Activated T-cell treated with anti-CD3 and anti-CD28 coated beads, Interleukin-2, amount 50 U/mL, for 72 hours (primary cell): ENCODE results near the gene LPCAT4. TPM values are rescaled to one million over a fixed set of nuclear protein-coding genes. Genes with fewer than 3 reads are reported as not detected.

Experiments
- ATAC-seq, 2 donors: fragments of 150-1000 bp; cut with Tn5 transposase; replicated peaks in 1 of 2; 2 replicates each; pipeline ENCODE4 v1.10.0; 2021; ENCODE audit warnings: moderate library complexity in 2 of 2, mild to moderate bottlenecking in 1 of 2
- DNase-seq, 2 donors: peaks; one replicate each; pipeline ENCODE4 v3.0.0; 2021 to 2022; ENCODE audit warnings: mixed read lengths in 1 of 2
- H3K27ac Mint-ChIP-seq: one replicate; pipeline ENCODE4 v1.8.0; 2022; ENCODE audit warnings: mild to moderate bottlenecking, moderate library complexity, mixed read lengths
- H3K27me3 Mint-ChIP-seq: one replicate; pipeline ENCODE4 v1.8.0; 2022; ENCODE audit warnings: low read depth, mixed read lengths
- H3K36me3 Mint-ChIP-seq, 2 donors: one replicate each; pipeline ENCODE4 v1.8.0; 2022; ENCODE audit warnings: mixed read lengths in 2 of 2, mild to moderate bottlenecking in 1 of 2; ENCODE audit not compliant: insufficient read depth in 2 of 2
- H3K4me1 Mint-ChIP-seq: one replicate; pipeline ENCODE4 v1.8.0; 2022; ENCODE audit warnings: low read depth, mixed read lengths
- H3K4me3 Mint-ChIP-seq, 2 donors: one replicate each; pipeline ENCODE4 v1.8.0; 2022; ENCODE audit warnings: mild to moderate bottlenecking in 2 of 2, mixed read lengths in 2 of 2, moderate library complexity in 2 of 2
- H3K9me3 Mint-ChIP-seq, 2 donors: one replicate each; pipeline ENCODE4 v1.8.0; 2022; ENCODE audit warnings: mixed read lengths in 2 of 2
- total RNA-seq, 2 donors: library from RNA; stranded (reverse); gene quantifications; one replicate each; pipeline ENCODE4 v1.2.3, GENCODE V29; 2022

Gene LPCAT4
- total RNA-seq, 2 donors from 2014 or later, result 33.8 to 38.3 TPM

- no peaks in the 10 kb centered on the region for H3K9me3 Mint-ChIP-seq
- peaks cover 67% of the 10 kb centered on the region for H3K4me1 Mint-ChIP-seq
- no peaks in the 10 kb centered on the region for H3K27me3 Mint-ChIP-seq
- ATAC-seq (no peak), DNase-seq (no peak)
- H3K36me3 Mint-ChIP-seq, result peaks cover 0 to 2% of the 10 kb centered on the region in 2 donors
- H3K4me3 Mint-ChIP-seq, result peak overlapping the region in 1 of 2 donors; percentile 40
- H3K27ac Mint-ChIP-seq, result peak overlapping the region; percentile 72
Observed at GRCh38 chr15:34324933-34325332, 42.1 kb downstream of the LPCAT4 start.

GRCh38 chr15:34323217-34323616, 43.8 kb downstream of the LPCAT4 start:
- ATAC-seq, result no peak
- peak overlapping the region; percentile 79 for H3K27ac Mint-ChIP-seq
- DNase-seq, result no peak
- H3K36me3 Mint-ChIP-seq, result peaks cover 0 to 3% of the 10 kb centered on the region in 2 donors
- no peak overlapping the region for H3K4me3 Mint-ChIP-seq
- H3K27me3 Mint-ChIP-seq, result no peaks in the 10 kb centered on the region
- H3K4me1 Mint-ChIP-seq, result peaks cover 65% of the 10 kb centered on the region
- no peaks in the 10 kb centered on the region for H3K9me3 Mint-ChIP-seq

GRCh38 chr15:34318277-34319079, 48.5 kb downstream of the LPCAT4 start:
- ATAC-seq, result peak; percentile 80 to 81
- peak overlapping the region; percentile 90 to 96 for H3K4me3 Mint-ChIP-seq
- H3K4me1 Mint-ChIP-seq, result peaks cover 70% of the 10 kb centered on the region
- peak; percentile 27 to 29 for DNase-seq
- H3K36me3 Mint-ChIP-seq, result peaks cover 3 to 6% of the 10 kb centered on the region in 2 donors
- H3K9me3 Mint-ChIP-seq, result no peaks in the 10 kb centered on the region
- H3K27me3 Mint-ChIP-seq, result no peaks in the 10 kb centered on the region
- peak overlapping the region; percentile 99 for H3K27ac Mint-ChIP-seq

GRCh38 chr15:34314491-34315490, 52.2 kb downstream of the LPCAT4 start:
- Mint-ChIP-seq H3K27me3 (no peaks in the 10 kb centered on the region), H3K4me3 (peak overlapping the region; percentile 27 to 32), H3K9me3 (no peaks in the 10 kb centered on the region), H3K4me1 (peaks cover 64% of the 10 kb centered on the region), H3K36me3 (peaks cover 6 to 8% of the 10 kb centered on the region in 2 donors), H3K27ac (peak overlapping the region; percentile 54)
- DNase-seq (no peak), ATAC-seq (no peak)

GRCh38 chr15:34311563-34311962, 55.4 kb downstream of the LPCAT4 start:
- DNase-seq (no peak), ATAC-seq (no peak)
- Mint-ChIP-seq H3K36me3 (peaks cover 6 to 13% of the 10 kb centered on the region in 2 donors), H3K4me3 (no peak overlapping the region), H3K27ac (no peak overlapping the region), H3K9me3 (no peaks in the 10 kb centered on the region), H3K4me1 (peaks cover 55% of the 10 kb centered on the region), H3K27me3 (no peaks in the 10 kb centered on the region)

Other genes starting within 250 kb of the LPCAT4 start
- 10 to 100 TPM; 39.2 to 41.3 TPM for gene KATNBL1, start 157.1 kb downstream of the LPCAT4 start, total RNA-seq
- gene EMC4, start 142.2 kb downstream of the LPCAT4 start, total RNA-seq, result 10 to 100 TPM; 74.6 to 85.0 TPM
- gene SLC12A6, start 29.4 kb downstream of the LPCAT4 start, total RNA-seq, result 10 to 100 TPM; 25.0 to 31.3 TPM
- 100 to 1,000 TPM; 126 to 158 TPM for gene NOP10, start 24.1 kb downstream of the LPCAT4 start, total RNA-seq
- gene NUTM1, start 23.9 kb downstream of the LPCAT4 start, total RNA-seq, result not detected
- gene GOLGA8A, start 70.6 kb upstream of the LPCAT4 start, total RNA-seq, result 100 to 1,000 TPM; 180 TPM
- 100 to 1,000 TPM; 228 to 318 TPM for gene GOLGA8B, start 216.5 kb upstream of the LPCAT4 start, total RNA-seq